Activated CD4-positive, alpha-beta T cell treated with anti-CD3 and anti-CD28 coated beads, Interleukin-2, amount 50 U/mL, for 4 hours (primary cell): ENCODE data around the gene STRN3.
"Not testable (repeated sequence)": the region's sequence is repeated elsewhere in the genome, so short reads cannot be mapped to it uniquely, and the experiment has no call there.

ENCODE experiments used
- DNase-seq, 2 experiments: peaks; one replicate each; pipeline ENCODE4 v3.0.0-alpha.2; 2020

Gene STRN3

DNA sequence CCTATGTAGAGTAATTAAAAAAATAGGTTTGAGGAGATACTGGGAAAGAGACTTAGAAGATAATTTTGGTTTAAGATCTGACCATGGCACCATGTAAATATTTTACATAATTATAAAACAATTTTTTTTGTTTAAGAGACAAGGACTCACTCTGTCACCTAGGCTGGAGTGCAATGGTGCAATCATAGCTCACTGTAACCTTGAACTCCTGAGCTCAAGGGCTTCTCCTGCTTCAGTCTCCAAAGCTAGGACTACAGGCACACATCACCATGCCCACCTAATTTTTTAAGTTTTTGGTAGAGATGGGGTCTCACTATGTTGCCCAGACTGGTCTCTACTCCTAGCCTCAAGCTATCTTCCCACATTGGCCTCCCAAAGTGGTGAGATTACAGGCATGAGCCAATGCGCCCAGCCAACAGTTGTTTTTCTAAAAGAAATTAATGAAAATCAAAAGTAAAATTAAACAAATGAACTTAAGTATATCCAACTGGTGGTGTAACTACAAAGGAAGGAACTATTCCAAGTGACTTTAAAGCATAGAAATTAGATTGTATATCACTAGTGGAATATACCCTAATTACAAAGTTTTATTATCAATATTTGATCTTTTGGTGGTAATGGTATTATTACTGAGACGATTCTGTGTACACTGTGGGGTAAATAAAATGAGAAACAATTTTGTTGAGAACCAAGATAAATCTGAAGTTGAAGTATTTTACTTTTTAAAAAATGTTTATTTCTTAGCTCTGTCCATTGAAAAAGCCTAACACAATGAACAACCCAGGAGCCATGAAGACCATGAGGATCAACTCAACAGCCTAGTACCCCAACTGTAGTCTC lies 122.7 kb downstream of the STRN3 start:
- DNase-seq: no peak

GRCh38 chr14:30897121-30897520 lies 129.1 kb downstream of the STRN3 start:
- not testable (repeated sequence) for DNase-seq

- DNase-seq: no peak
Measured at GRCh38 chr14:30896435-30896834, 129.7 kb downstream of the STRN3 start.

GRCh38 chr14:30894923-30895515 lies 131.2 kb downstream of the STRN3 start:
- DNase-seq: no peak

DNA sequence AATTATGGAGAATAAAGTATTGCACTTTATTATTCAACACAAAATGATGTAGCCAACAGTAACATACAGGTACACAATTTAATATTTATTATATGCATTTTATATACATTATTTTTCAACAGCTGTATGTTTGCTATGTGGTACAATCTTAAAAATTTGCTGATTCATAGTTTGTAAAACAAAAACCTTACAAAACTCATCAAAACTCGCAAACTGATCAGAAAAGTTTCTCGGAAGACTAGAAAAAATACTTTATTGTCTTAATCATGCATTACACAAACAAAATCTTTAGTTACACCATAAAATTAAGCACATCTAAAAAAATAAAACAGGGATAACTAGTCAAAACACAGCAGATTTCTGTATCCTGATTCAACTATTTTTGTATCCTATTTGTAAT lies 132.4 kb downstream of the STRN3 start:
- no peak for DNase-seq

GRCh38 chr14:30889244-30889594 lies 137.0 kb downstream of the STRN3 start:
- no peak for DNase-seq

DNA sequence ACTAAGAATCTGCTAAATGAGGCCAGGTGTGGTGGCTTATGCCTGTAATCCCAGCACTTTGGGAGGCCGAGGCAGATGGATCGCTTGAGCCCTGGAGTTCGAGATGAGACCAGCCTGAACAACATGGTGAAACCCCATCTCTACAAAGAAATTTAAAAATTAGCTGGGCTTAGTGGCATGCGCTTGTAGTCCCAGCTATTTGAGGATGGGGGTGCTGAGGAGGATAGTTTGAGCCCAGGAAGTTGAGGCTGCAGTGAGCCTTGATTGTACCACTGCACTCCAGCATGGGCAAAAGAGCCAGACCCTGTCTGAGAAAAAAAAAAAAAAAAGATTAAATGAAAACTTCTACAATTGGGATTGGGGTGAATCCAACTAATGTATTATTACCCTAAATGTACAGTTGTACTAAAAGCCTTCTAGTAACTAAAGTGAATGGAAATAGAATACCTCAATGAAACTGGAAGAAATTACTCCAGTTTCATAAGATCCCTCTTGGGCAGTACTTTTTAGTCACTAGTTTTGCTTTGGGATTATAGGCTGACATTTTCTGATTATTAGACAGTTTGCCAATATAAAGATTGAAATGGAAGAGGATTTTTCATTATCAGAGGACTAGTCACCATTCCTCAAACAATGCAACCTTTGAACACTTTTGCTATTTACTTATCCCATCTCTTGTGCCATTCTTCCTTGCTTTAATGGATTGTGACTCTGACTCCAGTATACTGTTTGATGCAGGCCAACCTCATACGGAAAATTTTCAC lies 137.5 kb downstream of the STRN3 start:
- DNase-seq: no peak

- no peak for DNase-seq
Measured at GRCh38 chr14:30885840-30886740, 140.1 kb downstream of the STRN3 start.

DNA sequence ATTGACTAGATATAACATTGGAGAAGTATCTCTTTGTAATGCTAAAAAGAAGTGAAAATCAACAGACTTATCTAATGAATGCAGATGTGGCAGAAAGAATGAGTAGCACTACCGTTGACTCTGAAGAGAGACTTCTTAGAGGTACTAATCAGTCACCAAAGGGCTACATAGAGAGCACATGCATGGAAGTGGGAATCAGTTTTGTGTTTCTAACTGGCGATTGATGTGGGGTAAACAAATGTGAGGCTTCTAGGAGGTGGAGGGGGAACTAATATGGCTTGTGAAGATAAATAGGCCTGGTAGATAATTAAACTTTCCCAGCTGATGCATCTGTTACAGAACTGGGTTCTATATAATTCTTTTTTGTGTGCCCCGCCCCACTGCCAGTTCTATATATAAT lies 141.3 kb downstream of the STRN3 start:
- DNase-seq: no peak

- no peak for DNase-seq
Measured at GRCh38 chr14:30883508-30884294, 142.5 kb downstream of the STRN3 start.

GRCh38 chr14:30882431-30882830 lies 143.7 kb downstream of the STRN3 start:
- no peak for DNase-seq

- no peak for DNase-seq
Measured at GRCh38 chr14:30876692-30877091, 149.5 kb downstream of the STRN3 start.

GRCh38 chr14:30875788-30876053 lies 150.5 kb downstream of the STRN3 start:
- no peak for DNase-seq

DNA sequence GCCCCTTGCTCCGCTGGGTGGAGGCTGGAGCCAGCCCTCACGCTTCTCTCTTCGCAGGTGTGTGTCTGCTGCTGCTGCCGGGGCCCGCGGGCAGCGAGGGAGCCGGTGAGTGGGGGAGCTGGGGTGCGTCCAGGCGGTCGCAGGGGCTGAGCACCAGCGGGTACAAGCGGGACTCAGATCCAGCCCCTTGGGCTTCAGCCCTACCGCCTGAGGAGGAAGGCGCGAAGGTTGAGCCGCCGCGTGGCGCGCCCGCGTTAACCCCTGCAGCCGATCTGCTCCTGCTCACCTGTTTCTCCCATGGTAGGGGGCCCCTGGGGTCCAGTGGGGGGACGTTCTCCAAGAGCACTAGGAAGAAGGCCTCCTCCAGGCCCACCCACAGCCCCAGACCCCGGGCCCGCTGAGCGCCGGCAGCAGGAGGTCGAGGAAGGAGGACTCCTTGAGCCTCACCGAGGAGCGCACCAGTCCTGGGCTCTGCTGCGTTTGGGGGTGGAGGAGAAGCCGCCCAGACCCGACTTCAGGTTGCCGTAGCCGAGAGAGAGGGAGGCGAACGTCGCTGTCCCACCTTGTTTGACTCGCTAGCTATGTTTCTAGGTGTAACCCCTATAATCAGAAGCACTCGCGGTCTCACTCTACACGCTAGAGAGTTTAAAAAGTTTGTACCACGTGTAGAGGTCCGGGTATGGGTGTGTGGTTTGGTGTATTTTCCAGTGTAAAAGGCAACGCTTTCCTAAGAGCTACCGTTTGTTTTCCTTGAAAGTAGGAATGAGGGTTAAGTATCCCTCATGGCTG lies 151.0 kb downstream of the STRN3 start:
- DNase-seq: no peak

GRCh38 chr14:30874120-30874998 lies 151.8 kb downstream of the STRN3 start, which contains the start of gene COCH:
COCH (plus strand) TSS chr14:30874559; CDS start chr14:30874939, 380 bp downstream.
- DNase-seq: no peak

GRCh38 chr14:30873308-30874119 lies 152.7 kb downstream of the STRN3 start:
- no peak for DNase-seq

DNA sequence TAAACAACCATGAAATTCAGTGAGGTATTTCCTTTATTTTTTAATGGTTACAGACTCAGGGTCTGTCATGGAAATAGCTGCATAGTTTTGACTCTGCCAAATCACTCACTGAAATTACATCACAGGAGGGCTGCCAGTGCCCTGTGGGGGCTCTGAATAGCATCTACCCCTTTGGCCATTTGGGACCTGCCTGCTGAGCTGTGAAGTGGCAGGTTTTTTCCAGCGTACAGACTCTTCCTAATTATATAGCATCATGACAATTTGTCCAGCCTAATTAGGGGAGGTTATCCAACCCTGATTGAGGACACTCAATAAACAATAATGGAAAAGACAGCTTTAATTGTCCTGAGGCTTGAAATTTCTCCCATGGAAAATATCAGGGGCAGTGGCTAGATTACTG lies 153.6 kb downstream of the STRN3 start:
- no peak for DNase-seq

DNA sequence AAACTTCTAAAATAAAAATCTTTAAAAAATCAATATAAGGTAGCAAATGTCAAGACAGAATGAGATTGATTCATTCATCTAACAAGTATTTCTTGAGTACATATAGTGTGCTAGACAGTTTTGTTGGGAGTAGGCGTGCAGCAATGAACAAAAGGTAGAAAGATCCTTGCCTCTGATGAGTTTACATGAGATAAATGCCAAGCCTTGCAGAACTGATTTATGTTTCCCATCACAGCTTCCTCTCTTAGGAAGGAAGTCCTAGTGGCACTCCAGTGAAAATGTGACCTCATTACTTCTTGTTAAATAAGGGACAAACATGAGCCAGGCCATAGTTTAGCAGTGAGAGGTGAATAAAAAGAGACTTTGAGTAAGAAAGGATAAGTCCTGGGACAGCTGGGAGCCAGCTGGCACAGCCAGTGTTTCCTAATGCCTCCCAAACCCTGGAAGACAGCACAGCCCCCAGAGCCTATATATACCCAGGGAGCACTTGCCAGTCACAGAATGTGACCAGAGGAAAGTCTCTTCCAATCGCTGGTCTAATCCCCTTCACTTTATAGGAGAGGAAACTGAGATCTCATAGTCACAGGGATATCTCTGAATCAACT lies 156.5 kb downstream of the STRN3 start:
- no peak for DNase-seq

DNA sequence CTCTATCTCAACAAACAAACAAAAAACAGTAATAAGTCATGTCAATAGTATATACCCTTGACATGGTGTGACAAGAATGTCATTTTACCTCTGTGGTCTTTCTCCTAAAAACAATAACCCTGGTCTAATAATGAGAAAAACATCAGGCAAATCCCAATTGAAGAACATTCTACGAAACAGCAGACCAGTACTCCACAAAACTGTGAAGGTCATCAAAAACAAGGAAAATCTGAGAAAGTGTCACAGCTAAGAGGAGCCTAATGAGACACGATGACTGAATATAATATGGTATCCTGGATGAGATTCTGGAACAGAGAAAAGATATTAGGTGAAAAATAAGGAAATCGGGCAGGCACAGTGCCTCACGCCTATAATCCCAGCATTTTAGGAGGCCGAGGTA lies 157.4 kb downstream of the STRN3 start:
- DNase-seq: no peak
